ENCODE measurements around the gene FHAD1. TPM values are rescaled to one million over a fixed set of nuclear protein-coding genes. Genes with fewer than 3 reads are reported as not detected.
A peak's percentile ranks its signal among the peaks of the same experiment; 100 is the strongest.

Gene FHAD1
- total RNA-seq, 1 experiment from 2014 or later: 0.45 TPM

DNA sequence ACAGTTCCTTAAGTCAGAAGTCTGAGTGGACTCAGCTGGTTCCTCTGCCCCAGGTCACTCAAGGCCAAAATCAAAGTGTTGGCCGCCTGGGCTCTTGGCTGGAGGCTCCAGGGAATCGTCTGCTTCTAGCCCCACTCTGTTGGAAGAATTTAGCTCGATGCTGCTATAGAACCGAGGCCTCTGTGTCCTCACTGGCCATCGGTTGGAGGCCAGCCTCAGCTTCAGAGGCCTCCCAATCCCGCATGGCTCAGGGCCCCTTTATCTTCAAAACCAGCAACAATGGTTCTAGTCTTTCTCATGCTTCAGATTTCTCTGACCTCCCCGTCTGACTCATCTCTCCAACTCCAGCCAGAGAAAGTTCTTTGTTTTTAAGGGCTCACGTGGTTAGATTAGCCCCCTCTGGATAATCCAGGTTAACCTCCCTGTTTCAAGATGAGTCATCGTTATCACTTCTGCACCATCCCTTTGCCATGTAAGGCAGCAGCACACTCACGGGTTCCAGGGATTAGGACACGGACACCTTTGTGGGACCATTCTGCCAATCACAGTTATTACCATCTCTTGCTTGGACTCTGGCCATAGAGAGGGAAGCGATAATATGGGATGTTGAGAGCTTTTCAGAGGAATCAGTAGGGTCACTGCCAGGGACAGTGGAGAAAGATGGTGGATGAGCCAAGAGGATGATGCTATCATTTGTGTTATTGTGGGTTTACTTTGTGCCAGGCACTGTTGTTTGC lies 13.6 kb downstream of the FHAD1 start:
- no peaks in the 10 kb centered on the region for H3K27me3 ChIP-seq (ENCODE audit: low read length)
- H2AFZ ChIP-seq (ENCODE audit: low read length): no peak overlapping the region
- no peaks in the 10 kb centered on the region for H3K79me2 ChIP-seq (ENCODE audit: low read length)
- peaks cover 7% of the 10 kb centered on the region; the same call in 1 of the 2 replicates for H3K9me3 ChIP-seq (ENCODE audit: low read length)
- no peaks in the 10 kb centered on the region for H3K4me1 ChIP-seq (ENCODE audit: low read length)
- H3K9me2 ChIP-seq (replicated peaks; ENCODE audit: insufficient read depth, low read length): no peaks in the 10 kb centered on the region
- H3K36me3 ChIP-seq (ENCODE audit: insufficient read depth, low read length): no peaks in the 10 kb centered on the region
- H3K4me2 ChIP-seq (ENCODE audit: low read depth, low read length, poor library complexity, severe bottlenecking): no peak overlapping the region
- H3K4me3 ChIP-seq (ENCODE audit: low read length): no peak overlapping the region
- H3K9ac ChIP-seq (ENCODE audit: low read length): no peak overlapping the region
- H3K27ac ChIP-seq (ENCODE audit: low read length): no peak overlapping the region
- no peaks in the 10 kb centered on the region for H4K20me1 ChIP-seq (ENCODE audit: insufficient read depth, low read depth, low read length)
- no peak for DNase-seq

DNA sequence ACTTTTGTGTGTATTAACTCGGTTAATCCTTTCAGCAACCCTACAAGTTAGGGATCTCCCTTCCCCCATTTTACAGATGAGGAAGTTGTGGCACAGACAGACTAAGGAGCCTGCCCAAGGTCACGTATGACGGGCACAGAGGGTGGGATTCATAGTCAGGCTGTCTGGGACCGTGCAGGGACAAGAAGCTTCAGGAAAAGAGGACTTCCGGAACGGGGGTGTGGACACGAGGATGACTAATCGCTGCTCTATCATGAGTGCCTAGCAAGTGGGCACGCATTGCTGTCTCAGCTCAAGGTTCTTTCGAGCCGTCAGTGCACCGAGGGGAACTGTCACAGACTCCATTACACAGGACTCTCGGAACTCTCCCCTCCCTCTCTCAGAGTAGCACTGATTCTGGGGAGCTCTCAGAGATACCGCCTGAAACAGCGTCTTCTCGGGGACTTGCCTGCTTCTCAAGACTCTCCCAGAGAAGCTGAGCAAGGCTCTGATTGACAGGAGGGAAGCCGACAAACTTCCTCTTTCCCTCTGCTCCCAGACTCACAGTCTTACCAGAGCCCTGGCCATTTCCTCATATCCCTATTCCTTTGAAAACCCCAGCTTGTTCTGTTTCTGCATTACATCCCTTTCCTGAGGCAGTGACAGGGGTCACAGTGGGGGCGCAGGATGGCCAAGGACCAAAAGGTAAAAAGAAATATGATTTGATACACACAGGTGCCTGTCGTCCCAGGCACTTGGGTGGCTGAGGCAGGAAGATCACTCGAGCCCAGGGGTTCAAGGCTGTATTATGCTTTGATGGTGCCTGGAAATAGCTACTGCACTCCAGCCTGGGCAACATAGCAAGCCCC lies 14.4 kb downstream of the FHAD1 start:
- Histone ChIP-seq H3K9ac (ENCODE audit: low read length) (no peak overlapping the region), H3K9me2 (replicated peaks; ENCODE audit: insufficient read depth, low read length) (no peaks in the 10 kb centered on the region), H3K79me2 (ENCODE audit: low read length) (no peaks in the 10 kb centered on the region), H4K20me1 (ENCODE audit: insufficient read depth, low read depth, low read length) (no peaks in the 10 kb centered on the region), H3K4me3 (ENCODE audit: low read length) (no peak overlapping the region), H3K27ac (ENCODE audit: low read length) (no peak overlapping the region), H3K27me3 (ENCODE audit: low read length) (no peaks in the 10 kb centered on the region), H3K4me1 (ENCODE audit: low read length) (no peaks in the 10 kb centered on the region), H3K4me2 (ENCODE audit: low read depth, low read length, poor library complexity, severe bottlenecking) (no peak overlapping the region), H2AFZ (ENCODE audit: low read length) (no peak overlapping the region), H3K9me3 (ENCODE audit: low read length) (peaks cover 7% of the 10 kb centered on the region; the same call in 1 of the 2 replicates), H3K36me3 (ENCODE audit: insufficient read depth, low read length) (no peaks in the 10 kb centered on the region)
- DNase-seq: no peak

DNA sequence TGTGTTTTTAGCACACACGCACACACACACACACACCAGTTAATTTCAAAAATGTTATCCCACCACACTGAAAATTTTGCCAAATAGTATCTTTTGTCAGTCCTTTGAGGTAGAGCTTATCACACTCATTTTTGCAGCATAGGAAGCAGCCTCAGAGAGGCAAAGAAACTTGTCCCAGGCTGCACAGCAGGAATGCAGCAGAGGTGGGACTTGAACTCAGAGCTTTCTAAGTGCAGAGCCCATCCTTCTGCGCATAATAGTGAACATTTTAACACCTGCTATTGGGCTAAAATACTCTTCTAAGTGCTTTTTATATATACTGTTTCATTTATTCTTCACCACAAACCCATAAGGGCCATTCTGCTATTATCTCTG lies 15.0 kb downstream of the FHAD1 start:
- Histone ChIP-seq H3K27ac (ENCODE audit: low read length) (no peak overlapping the region), H4K20me1 (ENCODE audit: insufficient read depth, low read depth, low read length) (no peaks in the 10 kb centered on the region), H3K4me3 (ENCODE audit: low read length) (no peak overlapping the region), H3K79me2 (ENCODE audit: low read length) (no peaks in the 10 kb centered on the region), H3K27me3 (ENCODE audit: low read length) (no peaks in the 10 kb centered on the region), H3K36me3 (ENCODE audit: insufficient read depth, low read length) (no peaks in the 10 kb centered on the region), H3K9me2 (replicated peaks; ENCODE audit: insufficient read depth, low read length) (no peaks in the 10 kb centered on the region), H3K4me2 (ENCODE audit: low read depth, low read length, poor library complexity, severe bottlenecking) (no peak overlapping the region), H2AFZ (ENCODE audit: low read length) (no peak overlapping the region), H3K4me1 (ENCODE audit: low read length) (no peaks in the 10 kb centered on the region), H3K9me3 (ENCODE audit: low read length) (peaks cover 7% of the 10 kb centered on the region; the same call in 1 of the 2 replicates), H3K9ac (ENCODE audit: low read length) (no peak overlapping the region)
- no peak for DNase-seq

DNA sequence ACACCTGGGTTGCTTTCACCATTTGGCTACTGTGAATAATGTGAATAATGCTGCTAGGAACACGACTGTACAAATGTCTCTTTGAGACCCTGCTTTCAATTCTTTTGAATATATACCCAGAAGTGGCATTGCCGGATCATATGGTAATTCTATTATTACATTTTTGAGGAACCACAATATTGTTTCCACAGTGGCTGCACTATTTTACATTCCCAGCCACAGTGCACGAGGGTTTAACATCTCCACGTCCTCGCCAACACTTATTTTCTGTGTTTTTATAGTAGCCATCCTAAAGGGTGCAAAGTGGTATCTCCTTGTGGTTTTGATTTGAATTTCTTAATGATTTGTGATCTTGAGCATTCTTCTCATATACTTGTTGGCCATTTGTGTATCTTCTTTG lies 15.7 kb downstream of the FHAD1 start:
- H3K9me2 ChIP-seq (replicated peaks; ENCODE audit: insufficient read depth, low read length): no peaks in the 10 kb centered on the region
- H2AFZ ChIP-seq (ENCODE audit: low read length): no peak overlapping the region

DNA sequence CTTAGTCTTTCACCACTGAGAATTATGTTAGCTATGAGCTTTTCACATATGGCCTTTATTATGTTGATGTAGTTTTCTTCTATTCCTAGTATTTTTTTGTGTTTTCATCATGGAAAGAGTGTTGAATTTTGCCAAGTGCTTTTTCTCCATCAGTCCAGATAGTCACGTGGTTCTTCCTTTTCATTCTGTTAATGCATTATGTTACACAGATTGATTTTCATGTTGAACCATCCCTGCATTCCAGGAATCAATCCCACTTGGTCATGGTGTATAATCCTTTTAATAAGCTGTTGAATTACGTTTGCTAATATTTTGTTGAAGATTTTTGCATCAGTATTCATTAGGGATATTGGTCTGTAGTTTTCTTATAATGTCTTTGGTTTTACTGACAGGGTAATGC lies 17.7 kb downstream of the FHAD1 start:
- no peaks in the 10 kb centered on the region for H3K4me1 ChIP-seq (ENCODE audit: low read length)
- H3K4me3 ChIP-seq (ENCODE audit: low read length): no peak overlapping the region

More for the DNA sequence above, 15.7 kb downstream of the FHAD1 start:
- H3K9me3 ChIP-seq (ENCODE audit: low read length): peaks cover 7% of the 10 kb centered on the region; the same call in 1 of the 2 replicates
- H3K79me2 ChIP-seq (ENCODE audit: low read length): no peaks in the 10 kb centered on the region
- H3K27ac ChIP-seq (ENCODE audit: low read length): no peak overlapping the region
- no peak overlapping the region for H3K4me3 ChIP-seq (ENCODE audit: low read length)
- H4K20me1 ChIP-seq (ENCODE audit: insufficient read depth, low read depth, low read length): no peaks in the 10 kb centered on the region
- H3K4me2 ChIP-seq (ENCODE audit: low read depth, low read length, poor library complexity, severe bottlenecking): no peak overlapping the region
- H3K36me3 ChIP-seq (ENCODE audit: insufficient read depth, low read length): no peaks in the 10 kb centered on the region
- H3K4me1 ChIP-seq (ENCODE audit: low read length): no peaks in the 10 kb centered on the region
- no peaks in the 10 kb centered on the region for H3K27me3 ChIP-seq (ENCODE audit: low read length)
- DNase-seq: no peak
- no peak overlapping the region for H3K9ac ChIP-seq (ENCODE audit: low read length)

DNA sequence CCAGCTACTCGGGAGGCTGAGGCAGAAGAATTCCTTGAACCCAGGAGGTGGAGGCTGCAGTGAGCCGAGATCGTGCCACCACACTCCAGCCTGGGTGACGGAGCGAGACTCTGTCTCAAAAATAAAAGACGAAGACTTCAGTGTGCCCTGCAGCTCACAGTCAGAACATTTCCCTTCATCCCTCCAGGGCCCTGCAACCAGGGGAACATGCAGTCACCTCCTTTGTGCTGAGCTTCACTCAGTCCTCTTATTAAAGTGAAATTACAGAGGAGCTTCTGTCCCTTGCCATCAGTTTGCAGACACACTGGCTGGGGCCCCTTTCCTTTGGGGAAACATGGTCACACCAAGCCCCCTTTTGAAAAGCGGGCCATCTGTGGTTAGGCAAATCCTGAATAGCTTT lies 24.2 kb downstream of the FHAD1 start:
- H2AFZ ChIP-seq (ENCODE audit: low read length): no peak overlapping the region
- no peaks in the 10 kb centered on the region for H3K4me1 ChIP-seq (ENCODE audit: low read length)
- H3K4me3 ChIP-seq (ENCODE audit: low read length): no peak overlapping the region
- H3K79me2 ChIP-seq (ENCODE audit: low read length): no peaks in the 10 kb centered on the region
- no peak for DNase-seq
- no peaks in the 10 kb centered on the region for H3K36me3 ChIP-seq (ENCODE audit: insufficient read depth, low read length)
- H3K9me3 ChIP-seq (ENCODE audit: low read length): no peaks in the 10 kb centered on the region
- H3K9me2 ChIP-seq (replicated peaks; ENCODE audit: insufficient read depth, low read length): no peaks in the 10 kb centered on the region
- no peak overlapping the region for H3K4me2 ChIP-seq (ENCODE audit: low read depth, low read length, poor library complexity, severe bottlenecking)
- no peak overlapping the region for H3K27ac ChIP-seq (ENCODE audit: low read length)
- no peaks in the 10 kb centered on the region for H4K20me1 ChIP-seq (ENCODE audit: insufficient read depth, low read depth, low read length)
- H3K9ac ChIP-seq (ENCODE audit: low read length): no peak overlapping the region
- H3K27me3 ChIP-seq (ENCODE audit: low read length): no peaks in the 10 kb centered on the region

More for the DNA sequence above, 17.7 kb downstream of the FHAD1 start:
- no peaks in the 10 kb centered on the region for H3K79me2 ChIP-seq (ENCODE audit: low read length)
- no peaks in the 10 kb centered on the region for H3K36me3 ChIP-seq (ENCODE audit: insufficient read depth, low read length)
- peaks cover 7% of the 10 kb centered on the region; the same call in 1 of the 2 replicates for H3K9me3 ChIP-seq (ENCODE audit: low read length)
- no peak for DNase-seq
- H3K27ac ChIP-seq (ENCODE audit: low read length): no peak overlapping the region
- H3K9ac ChIP-seq (ENCODE audit: low read length): no peak overlapping the region
- no peak overlapping the region for H2AFZ ChIP-seq (ENCODE audit: low read length)
- H3K4me2 ChIP-seq (ENCODE audit: low read depth, low read length, poor library complexity, severe bottlenecking): no peak overlapping the region
- no peaks in the 10 kb centered on the region for H3K27me3 ChIP-seq (ENCODE audit: low read length)
- H4K20me1 ChIP-seq (ENCODE audit: insufficient read depth, low read depth, low read length): no peaks in the 10 kb centered on the region
- no peaks in the 10 kb centered on the region for H3K9me2 ChIP-seq (replicated peaks; ENCODE audit: insufficient read depth, low read length)

DNA sequence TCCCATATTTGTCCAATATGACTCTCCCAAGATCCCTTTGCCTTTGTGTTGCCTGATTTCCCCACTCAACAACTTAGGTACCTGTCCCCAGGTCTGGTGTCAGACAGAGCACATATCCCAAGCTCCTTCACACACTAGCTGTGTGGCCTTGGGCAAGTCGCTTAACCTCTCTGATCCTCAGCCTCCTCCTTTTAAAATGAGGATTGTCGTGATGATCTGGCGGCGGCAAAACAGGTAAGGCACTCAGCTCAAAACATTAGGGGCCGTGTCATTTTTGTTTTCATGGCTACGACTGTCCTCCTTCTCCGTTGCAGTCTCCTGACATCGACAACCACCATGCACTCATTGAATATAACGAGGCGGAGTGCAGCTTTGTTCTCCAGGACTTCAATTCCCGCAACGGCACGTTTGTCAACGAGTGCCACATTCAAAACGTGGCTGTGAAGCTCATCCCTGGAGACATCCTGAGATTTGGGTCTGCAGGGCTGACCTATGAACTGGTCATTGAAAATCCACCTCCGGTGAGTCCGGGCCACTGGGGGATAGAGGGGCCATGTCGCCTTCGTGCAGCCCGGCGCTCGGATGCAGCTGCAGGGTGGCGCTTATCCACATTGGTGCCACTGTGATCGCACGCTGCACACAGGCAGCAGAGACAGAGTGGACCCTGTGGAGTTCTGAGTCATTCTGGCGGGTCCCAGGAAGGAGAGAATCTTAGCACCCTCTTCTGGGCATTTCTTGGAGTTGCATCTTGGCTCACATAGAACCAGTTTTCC lies 25.2 kb downstream of the FHAD1 start:
- Histone ChIP-seq H3K9ac (ENCODE audit: low read length) (no peak overlapping the region), H3K36me3 (ENCODE audit: insufficient read depth, low read length) (no peaks in the 10 kb centered on the region), H3K9me3 (ENCODE audit: low read length) (no peaks in the 10 kb centered on the region), H2AFZ (ENCODE audit: low read length) (no peak overlapping the region), H3K4me1 (ENCODE audit: low read length) (no peaks in the 10 kb centered on the region), H3K27ac (ENCODE audit: low read length) (no peak overlapping the region), H3K4me3 (ENCODE audit: low read length) (no peak overlapping the region), H3K9me2 (replicated peaks; ENCODE audit: insufficient read depth, low read length) (no peaks in the 10 kb centered on the region), H4K20me1 (ENCODE audit: insufficient read depth, low read depth, low read length) (no peaks in the 10 kb centered on the region), H3K27me3 (ENCODE audit: low read length) (no peaks in the 10 kb centered on the region), H3K79me2 (ENCODE audit: low read length) (no peaks in the 10 kb centered on the region), H3K4me2 (ENCODE audit: low read depth, low read length, poor library complexity, severe bottlenecking) (no peak overlapping the region)
- peak; percentile 80 for DNase-seq

DNA sequence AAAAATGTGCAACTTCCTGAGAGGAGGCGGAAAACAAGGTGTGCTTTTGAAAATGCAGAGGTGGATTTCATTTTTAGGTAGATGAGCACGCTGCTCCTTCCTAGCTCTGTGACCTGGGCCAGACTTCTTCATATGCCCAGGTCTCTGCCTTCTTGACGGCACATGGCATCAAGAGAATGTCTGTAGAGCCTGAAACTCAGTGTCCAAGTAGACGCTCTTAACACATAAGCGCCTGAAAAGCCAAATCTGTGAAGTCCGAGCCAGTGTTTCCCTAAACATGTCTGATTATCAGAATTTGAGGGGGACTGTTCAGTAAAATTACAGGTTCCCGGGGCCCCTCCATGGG lies 25.7 kb downstream of the FHAD1 start:
- Histone ChIP-seq H3K27ac (ENCODE audit: low read length) (no peak overlapping the region), H3K9me3 (ENCODE audit: low read length) (no peaks in the 10 kb centered on the region), H3K4me2 (ENCODE audit: low read depth, low read length, poor library complexity, severe bottlenecking) (no peak overlapping the region)

More for the DNA sequence above, 25.7 kb downstream of the FHAD1 start:
- H3K4me3 ChIP-seq (ENCODE audit: low read length): no peak overlapping the region
- no peaks in the 10 kb centered on the region for H3K9me2 ChIP-seq (replicated peaks; ENCODE audit: insufficient read depth, low read length)
- no peaks in the 10 kb centered on the region for H3K36me3 ChIP-seq (ENCODE audit: insufficient read depth, low read length)
- H3K9ac ChIP-seq (ENCODE audit: low read length): no peak overlapping the region
- no peak overlapping the region for H2AFZ ChIP-seq (ENCODE audit: low read length)
- DNase-seq: no peak
- H3K79me2 ChIP-seq (ENCODE audit: low read length): no peaks in the 10 kb centered on the region
- no peaks in the 10 kb centered on the region for H3K4me1 ChIP-seq (ENCODE audit: low read length)
- H4K20me1 ChIP-seq (ENCODE audit: insufficient read depth, low read depth, low read length): no peaks in the 10 kb centered on the region
- no peaks in the 10 kb centered on the region for H3K27me3 ChIP-seq (ENCODE audit: low read length)
